ENCODE measurements around the gene PREX1. TPM values are rescaled to one million over a fixed set of nuclear protein-coding genes. Genes with fewer than 3 reads are reported as not detected.
A peak's percentile ranks its signal among the peaks of the same experiment; 100 is the strongest.

The PREX1 gene
- total and polyA plus RNA-seq, 2 of the 4 experiments (the other 2 are of a cell fraction): 0.67 to 0.72 TPM

DNA sequence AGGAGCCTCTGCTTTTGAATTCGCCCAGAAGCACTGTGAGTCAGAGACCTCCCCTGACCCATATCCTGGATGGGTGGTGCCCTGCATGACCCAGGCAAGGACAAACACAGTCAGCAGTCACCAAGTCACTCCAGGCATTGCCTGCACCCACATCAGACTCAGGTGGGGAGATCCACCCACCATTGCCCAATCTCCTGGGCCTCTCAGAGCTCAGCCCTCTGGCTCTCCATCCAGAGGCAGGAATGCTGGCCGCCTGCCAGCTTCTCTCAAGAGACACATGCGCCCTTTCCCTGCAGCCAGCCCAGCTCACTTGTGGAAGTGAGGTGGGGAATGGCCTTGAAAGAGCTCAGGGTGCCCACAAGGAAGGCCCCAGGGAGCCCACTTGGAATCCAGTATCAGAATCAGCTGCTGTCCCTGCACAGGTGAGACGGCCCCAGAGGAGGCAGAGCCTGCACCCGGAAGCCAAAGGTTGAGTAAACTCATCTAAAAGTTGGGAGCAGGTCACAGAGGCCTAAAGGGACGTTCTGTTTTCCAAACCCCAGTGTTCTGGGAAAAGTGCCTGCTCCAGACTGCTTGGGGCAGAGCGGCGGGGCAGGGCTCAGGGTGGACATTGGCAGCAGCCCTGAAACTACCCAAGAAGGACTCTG, 129.8 kb downstream of the PREX1 start:
- no peak for TF ChIP-seq NFE2L2 (IDR thresholded peaks at IDR 0.05; ENCODE audit: low read depth, low read length)
- TF ChIP-seq MAZ (IDR thresholded peaks at IDR 0.05; ENCODE audit: borderline replicate concordance, low read depth, low read length): no peak
- TF ChIP-seq MXI1 (IDR thresholded peaks at IDR 0.05; ENCODE audit: borderline replicate concordance, low read depth, low read length): no peak
- TF ChIP-seq, protein P1, sequence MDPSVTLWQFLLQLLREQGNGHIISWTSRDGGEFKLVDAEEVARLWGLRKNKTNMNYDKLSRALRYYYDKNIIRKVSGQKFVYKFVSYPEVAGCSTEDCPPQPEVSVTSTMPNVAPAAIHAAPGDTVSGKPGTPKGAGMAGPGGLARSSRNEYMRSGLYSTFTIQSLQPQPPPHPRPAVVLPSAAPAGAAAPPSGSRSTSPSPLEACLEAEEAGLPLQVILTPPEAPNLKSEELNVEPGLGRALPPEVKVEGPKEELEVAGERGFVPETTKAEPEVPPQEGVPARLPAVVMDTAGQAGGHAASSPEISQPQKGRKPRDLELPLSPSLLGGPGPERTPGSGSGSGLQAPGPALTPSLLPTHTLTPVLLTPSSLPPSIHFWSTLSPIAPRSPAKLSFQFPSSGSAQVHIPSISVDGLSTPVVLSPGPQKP (IDR thresholded peaks at IDR 0.05; ENCODE audit: borderline replicate concordance, low read depth, low read length): no peak
- TF ChIP-seq RAD21 (IDR thresholded peaks at IDR 0.05; ENCODE audit: low read length): no peak
- TF ChIP-seq FOS (IDR thresholded peaks at IDR 0.05; ENCODE audit: low read depth, low read length): no peak
- TF ChIP-seq CHD1 (IDR thresholded peaks at IDR 0.05; ENCODE audit: low read depth, low read length): no peak
- peak; percentile 64 for TF ChIP-seq CEBPB (IDR thresholded peaks at IDR 0.05; ENCODE audit: low read depth, low read length)
- H3K79me1 ChIP-seq (ENCODE audit: low read depth in 1 of 2, low read length in 2 of 2): no peaks in the 10 kb centered on the region
- peak; percentile 64 for DNase-seq
- H3K27ac ChIP-seq (ENCODE audit: insufficient read depth, low read length): no peak overlapping the region
- no peaks in the 10 kb centered on the region; the same call in 1 of the 2 replicates for H3K27me3 ChIP-seq (ENCODE audit: control insufficient read depth, insufficient read depth, low read length)
- no peak overlapping the region for H3K23ac ChIP-seq (ENCODE audit: low read depth, low read length)
- no peak overlapping the region for H4K8ac ChIP-seq (ENCODE audit: low read depth in 2 of 2, low read length in 2 of 2)
- in situ Hi-C loops (cut with MboI; ENCODE audit: low sequenced_read_pairs): no loop called here
- no peak overlapping the region for H2AK5ac ChIP-seq (ENCODE audit: low read depth, low read length)
- WGBS, 2 experiments (ENCODE audit: extremely low coverage in 2 of 2, insufficient read length in 1 of 2): 40% methylated on average over 3 of the region's 8 CpGs; no CpG with 5 or more reads in 1 of the 2 experiments
- no peaks in the 10 kb centered on the region for H3K36me3 ChIP-seq (ENCODE audit: control insufficient read depth, insufficient read depth, low read length)
- no peak overlapping the region for H3K4me2 ChIP-seq (ENCODE audit: low read depth, low read length)
- no peaks in the 10 kb centered on the region for H4K20me1 ChIP-seq (ENCODE audit: insufficient read depth, low read length)
- no peak overlapping the region for H2BK15ac ChIP-seq (ENCODE audit: low read depth, low read length)
- BruUV-seq (replicated peaks): no TSS peak
- peak overlapping the region; percentile 51 for H2AFZ ChIP-seq (replicated peaks; ENCODE audit: low read length, poor library complexity)
- no peak overlapping the region for H3K14ac ChIP-seq (replicated peaks; ENCODE audit: low read depth, low read length)
- peak; percentile 67 for ATAC-seq (ENCODE audit: low read depth)
- no peak overlapping the region for H3K4ac ChIP-seq (ENCODE audit: low read depth, low read length)
- no peaks in the 10 kb centered on the region for H3K9me3 ChIP-seq (ENCODE audit: control insufficient read depth, insufficient read depth, low read length)
- peaks cover 8% of the 10 kb centered on the region; the same call in 1 of the 2 replicates for H3K9me1 ChIP-seq (ENCODE audit: insufficient read depth, low read length)
- POLR2A ChIA-PET (ENCODE audit: unreplicated experiment): no interaction called here
- H2BK120ac ChIP-seq (ENCODE audit: low read depth, low read length): no peak overlapping the region
- 0 out of 2 replicates have a peak overlapping the region, but pooled peaks have one; percentile 14 for H2BK20ac ChIP-seq (ENCODE audit: low read depth, low read length)
- H2BK5ac ChIP-seq (ENCODE audit: low read depth, low read length, poor library complexity, severe bottlenecking): no peak overlapping the region
- peak overlapping the region; percentile 85 for H2AK9ac ChIP-seq (replicated peaks; ENCODE audit: low read depth, low read length, poor library complexity)
- no peak overlapping the region for H4K5ac ChIP-seq (ENCODE audit: low read depth, low read length)
- no peak overlapping the region for H3K9ac ChIP-seq (ENCODE audit: low read depth, low read length)
- H3K4me3 ChIP-seq (ENCODE audit: insufficient read depth, low read depth, low read length): no peak overlapping the region
- H4K91ac ChIP-seq (ENCODE audit: insufficient read depth, low read depth, low read length): no peak overlapping the region
- dilution Hi-C loops (cut with HindIII; ENCODE audit: low sequenced_read_pairs, unreplicated experiment): no loop called here
- no peak overlapping the region for H3K18ac ChIP-seq (ENCODE audit: low read depth, low read length)
- H3K4me1 ChIP-seq (ENCODE audit: control insufficient read depth, insufficient read depth, low read length): no peaks in the 10 kb centered on the region
- intact Hi-C loops (cut with micrococcal nuclease): no loop called here
- CTCF ChIA-PET: no interaction called here
- no peak overlapping the region for H3K56ac ChIP-seq (ENCODE audit: extremely low read depth, insufficient read depth, low read length)
